Measurements from ENCODE around the gene AANAT. TPM values are rescaled to one million over a fixed set of nuclear protein-coding genes. Genes with fewer than 3 reads are reported as not detected.

The AANAT gene
- polyA plus RNA-seq, 1 donor = 0.13 TPM

Other genes with a start within 250 kb of the AANAT start
- gene RNF157, start 227.1 kb upstream of the AANAT start, polyA plus RNA-seq = 19.2 TPM
- 68.4 TPM for gene UBALD2, start 202.3 kb upstream of the AANAT start, polyA plus RNA-seq
- 3.1 TPM for gene QRICH2, start 159.3 kb upstream of the AANAT start, polyA plus RNA-seq
- gene PRPSAP1, start 113.7 kb upstream of the AANAT start, polyA plus RNA-seq = 54.8 TPM
- 3.1 TPM for gene SPHK1, start 83.0 kb upstream of the AANAT start, polyA plus RNA-seq
- gene UBE2O, start 14.5 kb upstream of the AANAT start, polyA plus RNA-seq = 21.0 TPM
- 35.2 TPM for gene RHBDF2, start 33.8 kb downstream of the AANAT start, polyA plus RNA-seq
- gene CYGB, start 70.1 kb downstream of the AANAT start, polyA plus RNA-seq = 14.1 TPM
- 4.7 TPM for gene PRCD, start 72.4 kb downstream of the AANAT start, polyA plus RNA-seq
- 3.9 TPM for gene ST6GALNAC2, start 118.3 kb downstream of the AANAT start, polyA plus RNA-seq
- 141 TPM for gene ST6GALNAC1, start 176.2 kb downstream of the AANAT start, polyA plus RNA-seq
- 55.5 TPM for gene MXRA7, start 243.4 kb downstream of the AANAT start, polyA plus RNA-seq

Measured in large intestine (tissue), 1 donor.